Central memory CD8-positive, alpha-beta T cell (primary cell): ENCODE results near the gene TMOD4.
"Not testable (repeated sequence)": the region's sequence is repeated elsewhere in the genome, so short reads cannot be mapped to it uniquely, and the experiment has no call there.

Source experiments
- ATAC-seq: fragments of 150-1000 bp; cut with Tn5 transposase; replicated peaks from 2 replicates; pipeline ENCODE4 v1.10.0; 2022; ENCODE audit warnings: mild to moderate bottlenecking, moderate FRiP score, moderate number of reproducible peaks; ENCODE audit not compliant: poor library complexity, severe bottlenecking; ENCODE audit errors: extremely low read depth
- DNase-seq, 2 donors: peaks; one replicate each; pipeline ENCODE4 v3.0.0; 2021; ENCODE audit warnings: low spot score in 2 of 2
- H3K27ac Mint-ChIP-seq: one replicate; pipeline ENCODE4 v1.8.0; 2022; ENCODE audit warnings: low read depth, mild to moderate bottlenecking, moderate library complexity, mixed read lengths
- H3K27me3 Mint-ChIP-seq: one replicate; pipeline ENCODE4 v1.8.0; 2022; ENCODE audit warnings: mixed read lengths
- H3K36me3 Mint-ChIP-seq: one replicate; pipeline ENCODE4 v1.8.0; 2022; ENCODE audit warnings: mild to moderate bottlenecking, moderate library complexity, mixed read lengths; ENCODE audit not compliant: insufficient read depth
- H3K4me1 Mint-ChIP-seq: one replicate; pipeline ENCODE4 v1.8.0; 2022; ENCODE audit warnings: mixed read lengths
- H3K4me3 Mint-ChIP-seq: one replicate; pipeline ENCODE4 v1.8.0; 2022; ENCODE audit warnings: mild to moderate bottlenecking, moderate library complexity, mixed read lengths
- H3K9me3 Mint-ChIP-seq: one replicate; pipeline ENCODE4 v1.8.0; 2022; ENCODE audit warnings: mixed read lengths

The TMOD4 gene

GRCh38 chr1:151175863-151176262, at the start of gene TMOD4:
Gene TMOD4, minus strand, starts transcription at chr1:151175981. Its CDS starts 1,106 bp downstream, at chr1:151174875.
- DNase-seq (no peak), ATAC-seq (no peak)
- Mint-ChIP-seq H3K9me3 (no peaks in the 10 kb centered on the region), H3K27ac (peak within 1 kb of the TSS; percentile 33), H3K4me3 (no peak within 1 kb of the TSS), H3K27me3 (no peaks in the 10 kb centered on the region), H3K36me3 (peaks cover 51% of the 10 kb centered on the region), H3K4me1 (peaks cover 7% of the 10 kb centered on the region)

- Mint-ChIP-seq H3K36me3 (peaks cover 34% of the 10 kb centered on the region), H3K9me3 (no peaks in the 10 kb centered on the region), H3K27ac (no peak overlapping the region), H3K4me3 (no peak overlapping the region), H3K27me3 (no peaks in the 10 kb centered on the region), H3K4me1 (no peaks in the 10 kb centered on the region)
- ATAC-seq (no peak), DNase-seq (no peak)
Observed at GRCh38 chr1:151222130-151222529, 46.3 kb upstream of the TMOD4 start.

- Mint-ChIP-seq H3K9me3 (no peaks in the 10 kb centered on the region), H3K27ac (no peak overlapping the region), H3K27me3 (no peaks in the 10 kb centered on the region), H3K4me1 (peaks cover 2% of the 10 kb centered on the region), H3K36me3 (peaks cover 32% of the 10 kb centered on the region), H3K4me3 (no peak overlapping the region)
- DNase-seq: no peak
- ATAC-seq: no peak
Observed at GRCh38 chr1:151221616-151222015, 45.8 kb upstream of the TMOD4 start.

GRCh38 chr1:151213560-151213959, 37.8 kb upstream of the TMOD4 start:
- Mint-ChIP-seq H3K9me3 (no peaks in the 10 kb centered on the region), H3K27me3 (no peaks in the 10 kb centered on the region), H3K4me3 (no peak overlapping the region), H3K4me1 (peaks cover 19% of the 10 kb centered on the region), H3K36me3 (peaks cover 19% of the 10 kb centered on the region), H3K27ac (no peak overlapping the region)
- DNase-seq: no peak
- no peak for ATAC-seq

GRCh38 chr1:151211972-151212705, 36.4 kb upstream of the TMOD4 start:
- H3K4me3 Mint-ChIP-seq: no peak overlapping the region
- H3K9me3 Mint-ChIP-seq: no peaks in the 10 kb centered on the region
- no peak for DNase-seq
- no peak for ATAC-seq
- peak overlapping the region; percentile 59 for H3K27ac Mint-ChIP-seq
- no peaks in the 10 kb centered on the region for H3K27me3 Mint-ChIP-seq
- peaks cover 25% of the 10 kb centered on the region for H3K36me3 Mint-ChIP-seq
- peaks cover 19% of the 10 kb centered on the region for H3K4me1 Mint-ChIP-seq

- DNase-seq (no peak), ATAC-seq (no peak)
- H3K4me1 Mint-ChIP-seq: peaks cover 18% of the 10 kb centered on the region
- no peak overlapping the region for H3K27ac Mint-ChIP-seq
- H3K27me3 Mint-ChIP-seq: no peaks in the 10 kb centered on the region
- peaks cover 33% of the 10 kb centered on the region for H3K36me3 Mint-ChIP-seq
- no peak overlapping the region for H3K4me3 Mint-ChIP-seq
- no peaks in the 10 kb centered on the region for H3K9me3 Mint-ChIP-seq
Observed at GRCh38 chr1:151210830-151211229, 35.0 kb upstream of the TMOD4 start.

- not testable (repeated sequence) for H3K9me3 Mint-ChIP-seq, H3K27me3 Mint-ChIP-seq, H3K27ac Mint-ChIP-seq, DNase-seq, ATAC-seq, H3K4me3 Mint-ChIP-seq
- H3K4me1 Mint-ChIP-seq: peaks cover 22% of the 10 kb centered on the region
- peaks cover 31% of the 10 kb centered on the region for H3K36me3 Mint-ChIP-seq
Observed at GRCh38 chr1:151205381-151205965, 29.7 kb upstream of the TMOD4 start.

GRCh38 chr1:151199873-151200581, 24.2 kb upstream of the TMOD4 start:
- H3K4me3 Mint-ChIP-seq: peak overlapping the region; percentile 100
- H3K36me3 Mint-ChIP-seq: peaks cover 29% of the 10 kb centered on the region
- H3K27me3 Mint-ChIP-seq: no peaks in the 10 kb centered on the region
- H3K27ac Mint-ChIP-seq: peak overlapping the region; percentile 100
- H3K9me3 Mint-ChIP-seq: no peaks in the 10 kb centered on the region
- DNase-seq (no peak), ATAC-seq (no peak)
- peaks cover 45% of the 10 kb centered on the region for H3K4me1 Mint-ChIP-seq

GRCh38 chr1:151198254-151199127, 22.7 kb upstream of the TMOD4 start, which contains the start of gene PIP5K1A:
Gene PIP5K1A, plus strand, starts transcription at chr1:151198552. Its CDS starts 445 bp downstream, at chr1:151198997.
- H3K27ac Mint-ChIP-seq: peak within 1 kb of the TSS; percentile 100
- peaks cover 27% of the 10 kb centered on the region for H3K36me3 Mint-ChIP-seq
- no peaks in the 10 kb centered on the region for H3K9me3 Mint-ChIP-seq
- H3K27me3 Mint-ChIP-seq: no peaks in the 10 kb centered on the region
- peak within 1 kb of the TSS; percentile 100 for H3K4me3 Mint-ChIP-seq
- peaks cover 37% of the 10 kb centered on the region for H3K4me1 Mint-ChIP-seq
- ATAC-seq (peak; percentile 97), DNase-seq (peak; percentile 94 to 97)

- H3K4me3 Mint-ChIP-seq: peak overlapping the region; percentile 100
- peak overlapping the region; percentile 100 for H3K27ac Mint-ChIP-seq
- H3K36me3 Mint-ChIP-seq: peaks cover 23% of the 10 kb centered on the region
- H3K27me3 Mint-ChIP-seq: no peaks in the 10 kb centered on the region
- DNase-seq (no peak), ATAC-seq (no peak)
- H3K9me3 Mint-ChIP-seq: no peaks in the 10 kb centered on the region
- H3K4me1 Mint-ChIP-seq: peaks cover 37% of the 10 kb centered on the region
Observed at GRCh38 chr1:151197863-151198253, 22.1 kb upstream of the TMOD4 start.

GRCh38 chr1:151196292-151196800, 20.6 kb upstream of the TMOD4 start:
- no peak overlapping the region for H3K27ac Mint-ChIP-seq

More at GRCh38 chr1:151196292-151196800, 20.6 kb upstream of the TMOD4 start:
- Mint-ChIP-seq H3K9me3 (no peaks in the 10 kb centered on the region), H3K27me3 (no peaks in the 10 kb centered on the region), H3K4me1 (peaks cover 33% of the 10 kb centered on the region), H3K36me3 (peaks cover 21% of the 10 kb centered on the region), H3K4me3 (peak overlapping the region; percentile 41)
- ATAC-seq (no peak), DNase-seq (peak in 1 of 2 donors; percentile 37)
